Measurements from ENCODE around the gene FBN3. TPM values are rescaled to one million over a fixed set of nuclear protein-coding genes. Genes with fewer than 3 reads are reported as not detected.
A peak's percentile ranks its signal among the peaks of the same experiment; 100 is the strongest.
"Not testable (repeated sequence)": the region's sequence is repeated elsewhere in the genome, so short reads cannot be mapped to it uniquely, and the experiment has no call there.

FBN3 gene
- total and polyA plus RNA-seq, 3 experiments from 2014 or later: not detected

GRCh38 chr19:8154014-8154413 lies 4.6 kb upstream of the FBN3 start:
- H3K27ac ChIP-seq (ENCODE audit: low read depth, low read length); H3K4me1 ChIP-seq (ENCODE audit: insufficient read depth, low read length); H3K4me3 ChIP-seq (ENCODE audit: low read length); H3K27ac Mint-ChIP-seq; H3K4me1 Mint-ChIP-seq; H3K9me3 ChIP-seq (ENCODE audit: low read length); H3K9me3 Mint-ChIP-seq; H3K4me3 Mint-ChIP-seq; H3K36me3 ChIP-seq (ENCODE audit: insufficient read depth, low read length); POLR2A ChIA-PET; H3K36me3 Mint-ChIP-seq; DNase-seq: not testable (repeated sequence)
- H3K27me3 ChIP-seq (ENCODE audit: insufficient read depth, low read length, poor library complexity, severe bottlenecking): peaks cover 11% of the 10 kb centered on the region
- H3K27me3 Mint-ChIP-seq: peaks cover 37 to 58% of the 10 kb centered on the region in 2 donors
- CTCF ChIA-PET: interaction anchor here (1.2 kb wide), 1 partner anchor 100 kb away, joined by 3 read pairs; no protein-coding TSS in a partner anchor

GRCh38 chr19:8151767-8152035 lies 2.3 kb upstream of the FBN3 start:
- no peaks in the 10 kb centered on the region for H3K9me3 ChIP-seq (ENCODE audit: low read length)
- no peaks in the 10 kb centered on the region for H3K36me3 Mint-ChIP-seq
- H3K27ac Mint-ChIP-seq: no peak overlapping the region
- H3K4me3 Mint-ChIP-seq: no peak overlapping the region
- H3K36me3 ChIP-seq (ENCODE audit: insufficient read depth, low read length): no peaks in the 10 kb centered on the region
- no peaks in the 10 kb centered on the region for H3K4me1 ChIP-seq (ENCODE audit: insufficient read depth, low read length)
- POLR2A ChIA-PET: no interaction called here
- CTCF ChIA-PET: no interaction called here
- peaks cover 47 to 66% of the 10 kb centered on the region in 2 donors for H3K27me3 Mint-ChIP-seq
- DNase-seq: no peak
- H3K4me1 Mint-ChIP-seq: peaks cover 5 to 16% (median 5%) of the 10 kb centered on the region in 3 donors
- H3K27ac ChIP-seq (ENCODE audit: low read depth, low read length): no peak overlapping the region
- peaks cover 17% of the 10 kb centered on the region for H3K27me3 ChIP-seq (ENCODE audit: insufficient read depth, low read length, poor library complexity, severe bottlenecking)
- peaks cover 0 to 2% (median 0%) of the 10 kb centered on the region in 5 donors for H3K9me3 Mint-ChIP-seq
- no peak overlapping the region for H3K4me3 ChIP-seq (ENCODE audit: low read length)

- POLR2A ChIA-PET: interaction anchor here (0.8 kb wide), 1 partner anchor 282 kb away, joined by 5 read pairs; no protein-coding TSS in a partner anchor
- H3K27ac ChIP-seq (ENCODE audit: low read depth, low read length): no peak overlapping the region
- no peak overlapping the region for H3K4me3 ChIP-seq (ENCODE audit: low read length)
- Mint-ChIP-seq H3K4me1 (peaks cover 5 to 16% (median 5%) of the 10 kb centered on the region in 3 donors), H3K9me3 (peaks cover 0 to 2% (median 0%) of the 10 kb centered on the region in 5 donors), H3K36me3 (no peaks in the 10 kb centered on the region), H3K27me3 (peaks cover 51 to 70% of the 10 kb centered on the region in 2 donors), H3K27ac (peak overlapping the region in 1 of 8 donors; percentile 55), H3K4me3 (no peak overlapping the region)
- no peaks in the 10 kb centered on the region for H3K4me1 ChIP-seq (ENCODE audit: insufficient read depth, low read length)
- no peaks in the 10 kb centered on the region for H3K9me3 ChIP-seq (ENCODE audit: low read length)
- no peak for DNase-seq
- H3K36me3 ChIP-seq (ENCODE audit: insufficient read depth, low read length): no peaks in the 10 kb centered on the region
- CTCF ChIA-PET: no interaction called here
- H3K27me3 ChIP-seq (ENCODE audit: insufficient read depth, low read length, poor library complexity, severe bottlenecking): peaks cover 17% of the 10 kb centered on the region
Observed at GRCh38 chr19:8150998-8151766, 1.8 kb upstream of the FBN3 start.

GRCh38 chr19:8150178-8150865 lies 930 bp upstream of the FBN3 start:
- Histone ChIP-seq H3K9me3 (ENCODE audit: low read length) (no peaks in the 10 kb centered on the region), H3K36me3 (ENCODE audit: insufficient read depth, low read length) (no peaks in the 10 kb centered on the region), H3K27me3 (ENCODE audit: insufficient read depth, low read length, poor library complexity, severe bottlenecking) (peaks cover 17% of the 10 kb centered on the region), H3K27ac (ENCODE audit: low read depth, low read length) (no peak overlapping the region), H3K4me3 (ENCODE audit: low read length) (no peak overlapping the region), H3K4me1 (ENCODE audit: insufficient read depth, low read length) (no peaks in the 10 kb centered on the region)
- H3K4me1 Mint-ChIP-seq: peaks cover 5 to 16% (median 5%) of the 10 kb centered on the region in 3 donors
- DNase-seq: no peak
- no peak overlapping the region for H3K27ac Mint-ChIP-seq
- H3K27me3 Mint-ChIP-seq: peaks cover 49 to 71% of the 10 kb centered on the region in 2 donors
- peak overlapping the region in 2 of 7 donors; percentile 28 to 43 for H3K4me3 Mint-ChIP-seq
- ChIA-PET POLR2A (interaction anchor here (0.8 kb wide), 1 partner anchor 281 kb away, joined by 5 read pairs; no protein-coding TSS in a partner anchor), CTCF (no interaction called here)
- H3K36me3 Mint-ChIP-seq: no peaks in the 10 kb centered on the region
- peaks cover 0 to 2% (median 0%) of the 10 kb centered on the region in 5 donors for H3K9me3 Mint-ChIP-seq

- CTCF ChIA-PET: no interaction called here
- peaks cover 44 to 61% of the 10 kb centered on the region in 2 donors for H3K27me3 Mint-ChIP-seq
Observed at GRCh38 chr19:8148410-8149260, 757 bp downstream of the FBN3 start.

GRCh38 chr19:8148088-8148409 lies 1.3 kb downstream of the FBN3 start:
- no peak overlapping the region for H3K27ac ChIP-seq (ENCODE audit: low read depth, low read length)
- H3K4me1 ChIP-seq (ENCODE audit: insufficient read depth, low read length): no peaks in the 10 kb centered on the region
- Mint-ChIP-seq H3K27me3 (peaks cover 40 to 58% of the 10 kb centered on the region in 2 donors), H3K9me3 (peaks cover 0 to 2% (median 0%) of the 10 kb centered on the region in 5 donors), H3K27ac (peak overlapping the region in 1 of 8 donors; percentile 63), H3K36me3 (no peaks in the 10 kb centered on the region), H3K4me1 (peaks cover 5 to 16% (median 5%) of the 10 kb centered on the region in 3 donors), H3K4me3 (peak overlapping the region in 6 of 7 donors; percentile 53 to 84 (median 66))
- peaks cover 17% of the 10 kb centered on the region for H3K27me3 ChIP-seq (ENCODE audit: insufficient read depth, low read length, poor library complexity, severe bottlenecking)
- ChIA-PET POLR2A (no interaction called here), CTCF (no interaction called here)
- H3K4me3 ChIP-seq (ENCODE audit: low read length): no peak overlapping the region
- H3K36me3 ChIP-seq (ENCODE audit: insufficient read depth, low read length): no peaks in the 10 kb centered on the region
- DNase-seq: no peak
- H3K9me3 ChIP-seq (ENCODE audit: low read length): no peaks in the 10 kb centered on the region

More at GRCh38 chr19:8148410-8149260, 757 bp downstream of the FBN3 start:
- Histone ChIP-seq H3K27me3 (ENCODE audit: insufficient read depth, low read length, poor library complexity, severe bottlenecking) (peaks cover 17% of the 10 kb centered on the region), H3K27ac (ENCODE audit: low read depth, low read length) (no peak overlapping the region), H3K4me3 (ENCODE audit: low read length) (no peak overlapping the region), H3K9me3 (ENCODE audit: low read length) (no peaks in the 10 kb centered on the region), H3K36me3 (ENCODE audit: insufficient read depth, low read length) (no peaks in the 10 kb centered on the region), H3K4me1 (ENCODE audit: insufficient read depth, low read length) (no peaks in the 10 kb centered on the region)
- POLR2A ChIA-PET: no interaction called here
- Mint-ChIP-seq H3K27ac (peak overlapping the region in 1 of 8 donors; percentile 63), H3K36me3 (no peaks in the 10 kb centered on the region), H3K9me3 (peaks cover 0 to 2% (median 0%) of the 10 kb centered on the region in 5 donors), H3K4me1 (peaks cover 5 to 16% (median 5%) of the 10 kb centered on the region in 3 donors), H3K4me3 (peak overlapping the region in 6 of 7 donors; percentile 53 to 84 (median 66))
- no peak for DNase-seq

GRCh38 chr19:8147582-8147978 lies 1.8 kb downstream of the FBN3 start:
- Histone ChIP-seq H3K27ac (ENCODE audit: low read depth, low read length) (no peak overlapping the region), H3K4me3 (ENCODE audit: low read length) (no peak overlapping the region), H3K36me3 (ENCODE audit: insufficient read depth, low read length) (no peaks in the 10 kb centered on the region), H3K27me3 (ENCODE audit: insufficient read depth, low read length, poor library complexity, severe bottlenecking) (peaks cover 17% of the 10 kb centered on the region), H3K9me3 (ENCODE audit: low read length) (no peaks in the 10 kb centered on the region), H3K4me1 (ENCODE audit: insufficient read depth, low read length) (no peaks in the 10 kb centered on the region)
- Mint-ChIP-seq H3K27me3 (peaks cover 36 to 53% of the 10 kb centered on the region in 2 donors), H3K36me3 (no peaks in the 10 kb centered on the region), H3K4me1 (peaks cover 5 to 16% (median 5%) of the 10 kb centered on the region in 3 donors), H3K4me3 (no peak overlapping the region), H3K27ac (no peak overlapping the region), H3K9me3 (peaks cover 0 to 2% (median 0%) of the 10 kb centered on the region in 5 donors)
- DNase-seq: no peak
- POLR2A ChIA-PET: no interaction called here
- CTCF ChIA-PET: no interaction called here
